Activated effector memory CD4-positive, alpha-beta T cell treated with Interleukin-2 at 50 U/mL for 16 hours (primary cell): ENCODE measurements around the gene MCOLN3.

Experiments
- DNase-seq: peaks from one replicate; pipeline ENCODE4 v3.0.0-alpha.2; 2020

The MCOLN3 gene

GRCh38 chr1:85048296-85049064 is at the start of gene MCOLN3:
MCOLN3 (minus strand) TSS chr1:85048500; CDS start chr1:85045360, 3,140 bp downstream.
- peak; percentile 28 for DNase-seq

- no peak for DNase-seq
Observed at GRCh38 chr1:85093644-85094043, 45.3 kb upstream of the MCOLN3 start.

GRCh38 chr1:85091671-85092280 is 43.5 kb upstream of the MCOLN3 start:
- DNase-seq = no peak

GRCh38 chr1:85090225-85090624 is 41.9 kb upstream of the MCOLN3 start:
- no peak for DNase-seq

GRCh38 chr1:85089203-85089602 is 40.9 kb upstream of the MCOLN3 start:
- DNase-seq = no peak

GRCh38 chr1:85088408-85088784 is 40.1 kb upstream of the MCOLN3 start:
- DNase-seq = no peak

GRCh38 chr1:85087659-85088407 is 39.5 kb upstream of the MCOLN3 start:
- DNase-seq = no peak

- no peak for DNase-seq
Observed at GRCh38 chr1:85085417-85085816, 37.1 kb upstream of the MCOLN3 start.

- no peak for DNase-seq
Observed at GRCh38 chr1:85078903-85079302, 30.6 kb upstream of the MCOLN3 start.

GRCh38 chr1:85074365-85074964 is 26.2 kb upstream of the MCOLN3 start:
- no peak for DNase-seq

- no peak for DNase-seq
Observed at GRCh38 chr1:85070972-85071492, 22.7 kb upstream of the MCOLN3 start.

GRCh38 chr1:85068846-85069245 is 20.5 kb upstream of the MCOLN3 start:
- no peak for DNase-seq

- no peak for DNase-seq
Observed at GRCh38 chr1:85065550-85065949, 17.2 kb upstream of the MCOLN3 start.

GRCh38 chr1:85062425-85063026 is 14.2 kb upstream of the MCOLN3 start:
- no peak for DNase-seq

- DNase-seq = peak; percentile 67
Observed at GRCh38 chr1:85061711-85062424, 13.6 kb upstream of the MCOLN3 start.

GRCh38 chr1:85060038-85060437 is 11.7 kb upstream of the MCOLN3 start:
- DNase-seq = no peak

GRCh38 chr1:85059563-85059962 is 11.3 kb upstream of the MCOLN3 start:
- no peak for DNase-seq

GRCh38 chr1:85058786-85059185 is 10.5 kb upstream of the MCOLN3 start:
- no peak for DNase-seq

- no peak for DNase-seq
Observed at GRCh38 chr1:85058311-85058710, 10.0 kb upstream of the MCOLN3 start.

- DNase-seq = no peak
Observed at GRCh38 chr1:85054664-85055063, 6.4 kb upstream of the MCOLN3 start.

GRCh38 chr1:85049735-85050166 is 1.5 kb upstream of the MCOLN3 start:
- DNase-seq = no peak
